Adrenal gland (tissue), 5 donors: Measurements from ENCODE around the gene KIF16B.

ENCODE experiments used
- POLR2A ChIP-seq, 2 donors: fragments of 450-650 bp; IDR thresholded peaks; one replicate each; pipeline ENCODE4 v1.6.1; 2017; ENCODE audit warnings: antibody characterized with exemption in 2 of 2, mild to moderate bottlenecking in 2 of 2, moderate library complexity in 1 of 2
- TF ChIP-seq, protein P1 (sequence below), 6 experiments: fragments of 450-650 bp in 4 of 6; fragments of 200-600 bp in 2 of 6; sonication (generic) in 1 of 6; IDR thresholded peaks; 1 replicate in 5 of 6; 2 replicates in 1 of 6; pipeline versions ENCODE4 v1.5.1 to v1.8.0; 2016 to 2021; ENCODE audit warnings: antibody characterized with exemption in 6 of 6, mild to moderate bottlenecking in 2 of 6, moderate library complexity in 1 of 6
- donor health status: DM: no; HTN: no; CAD: no.

DNA sequence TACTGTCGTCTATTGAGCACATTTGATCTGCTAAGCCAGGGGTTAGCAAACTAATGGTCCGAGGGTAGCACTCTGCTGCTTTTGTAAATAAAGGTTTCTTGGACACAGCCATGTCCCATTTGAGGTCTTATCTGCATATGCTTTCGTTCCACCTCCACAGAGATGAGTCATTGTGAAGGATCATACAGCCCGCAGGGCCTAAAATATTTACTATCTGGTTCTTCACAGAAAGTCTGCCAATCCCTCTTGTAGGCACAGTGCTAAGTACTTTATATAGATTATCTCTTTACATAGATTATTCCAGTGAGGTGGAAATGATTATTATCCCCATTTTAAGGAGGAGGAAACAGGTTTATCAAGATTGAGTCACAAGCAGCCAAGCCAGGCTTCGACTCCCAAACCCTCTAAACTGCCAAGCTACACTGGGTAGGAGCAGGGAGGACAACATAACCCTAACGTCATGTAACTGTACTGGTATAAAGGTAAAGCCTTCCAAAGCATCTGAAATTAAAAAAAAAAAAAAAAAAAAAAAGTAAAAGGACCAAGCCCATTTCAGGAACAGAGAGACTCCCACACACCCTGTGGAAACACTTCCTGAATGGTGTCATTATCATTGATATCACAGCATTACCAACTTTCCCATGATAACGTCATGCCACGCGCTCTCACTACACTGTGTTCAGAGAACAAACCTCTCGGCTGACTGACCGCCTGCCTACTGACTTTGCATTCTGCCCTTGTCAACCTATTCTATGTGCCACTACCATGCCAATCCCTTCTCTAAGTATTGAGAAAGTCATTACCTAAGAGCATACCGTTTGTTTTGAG, 101.0 kb downstream of the KIF16B start:
- no peak for TF ChIP-seq POLR2A (IDR thresholded peaks at IDR 0.05)
- TF ChIP-seq, protein P1, sequence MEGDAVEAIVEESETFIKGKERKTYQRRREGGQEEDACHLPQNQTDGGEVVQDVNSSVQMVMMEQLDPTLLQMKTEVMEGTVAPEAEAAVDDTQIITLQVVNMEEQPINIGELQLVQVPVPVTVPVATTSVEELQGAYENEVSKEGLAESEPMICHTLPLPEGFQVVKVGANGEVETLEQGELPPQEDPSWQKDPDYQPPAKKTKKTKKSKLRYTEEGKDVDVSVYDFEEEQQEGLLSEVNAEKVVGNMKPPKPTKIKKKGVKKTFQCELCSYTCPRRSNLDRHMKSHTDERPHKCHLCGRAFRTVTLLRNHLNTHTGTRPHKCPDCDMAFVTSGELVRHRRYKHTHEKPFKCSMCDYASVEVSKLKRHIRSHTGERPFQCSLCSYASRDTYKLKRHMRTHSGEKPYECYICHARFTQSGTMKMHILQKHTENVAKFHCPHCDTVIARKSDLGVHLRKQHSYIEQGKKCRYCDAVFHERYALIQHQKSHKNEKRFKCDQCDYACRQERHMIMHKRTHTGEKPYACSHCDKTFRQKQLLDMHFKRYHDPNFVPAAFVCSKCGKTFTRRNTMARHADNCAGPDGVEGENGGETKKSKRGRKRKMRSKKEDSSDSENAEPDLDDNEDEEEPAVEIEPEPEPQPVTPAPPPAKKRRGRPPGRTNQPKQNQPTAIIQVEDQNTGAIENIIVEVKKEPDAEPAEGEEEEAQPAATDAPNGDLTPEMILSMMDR (IDR thresholded peaks at IDR 0.05), result no peak
